Breast epithelium (tissue), 3 donors: ENCODE results near the gene CEACAM19.

Experiments
- CTCF ChIP-seq, 3 donors: fragments of 450-650 bp; IDR thresholded peaks; one replicate each; pipeline ENCODE4 v1.5.1; 2016 to 2017; ENCODE audit warnings: antibody characterized with exemption in 3 of 3, mild to moderate bottlenecking in 3 of 3, moderate library complexity in 3 of 3
- POLR2A ChIP-seq: fragments of 450-650 bp; IDR thresholded peaks from one replicate; pipeline ENCODE4 v1.6.1; 2016; ENCODE audit warnings: antibody characterized with exemption, mild to moderate bottlenecking, moderate library complexity

DNA sequence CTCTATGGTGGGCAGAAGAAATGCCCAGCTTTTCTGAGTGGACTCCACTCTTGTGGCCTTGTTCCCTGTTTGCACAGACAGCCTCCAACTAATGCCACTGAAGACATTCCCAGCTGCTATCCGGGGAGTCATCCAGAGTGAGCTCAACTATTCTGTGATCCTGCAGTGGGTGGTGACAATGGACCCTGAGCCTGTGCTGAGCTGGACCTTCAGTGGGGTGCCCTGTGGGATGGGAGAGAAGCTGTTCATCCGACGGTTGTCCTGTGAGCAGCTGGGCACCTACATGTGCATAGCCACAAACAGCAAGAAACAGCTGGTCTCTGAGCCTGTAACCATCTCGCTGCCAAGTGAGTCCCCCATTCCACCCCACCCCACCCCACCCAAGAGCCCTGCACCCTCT lies 47.7 kb upstream of the CEACAM19 start:
- TF ChIP-seq CTCF (IDR thresholded peaks at IDR 0.05) = no peak
- TF ChIP-seq POLR2A = no peak
